Skeletal muscle satellite cell (primary cell): ENCODE data around the gene ZNF609.

Experiments
- H3K27me3 ChIP-seq: 2 replicates; pipeline ENCODE4 v1.7.0; 2013; ENCODE audit warnings: low read length; ENCODE audit not compliant: control insufficient read depth, insufficient read depth
- H3K36me3 ChIP-seq: 2 replicates; pipeline ENCODE4 v1.7.0; 2013; ENCODE audit warnings: mild to moderate bottlenecking, control low read depth, low read length; ENCODE audit not compliant: insufficient read depth
- H3K4me1 ChIP-seq: 2 replicates; pipeline ENCODE4 v1.7.0; 2013; ENCODE audit warnings: low read length; ENCODE audit not compliant: control insufficient read depth, insufficient read depth
- H3K4me2 ChIP-seq: 2 replicates; pipeline ENCODE4 v1.7.0; 2013; ENCODE audit warnings: mild to moderate bottlenecking, low read length
- H3K4me3 ChIP-seq: 2 replicates; pipeline ENCODE4 v1.7.0; 2013; ENCODE audit warnings: low read length
- H3K9ac ChIP-seq: 2 replicates; pipeline ENCODE4 v1.7.0; 2013; ENCODE audit warnings: mild to moderate bottlenecking, low read depth, low read length, moderate library complexity
- H3K9me3 ChIP-seq: replicated peaks from 2 replicates; pipeline ENCODE4 v1.7.0; 2013; ENCODE audit warnings: mild to moderate bottlenecking, control low read depth, low read length

ZNF609 gene

DNA sequence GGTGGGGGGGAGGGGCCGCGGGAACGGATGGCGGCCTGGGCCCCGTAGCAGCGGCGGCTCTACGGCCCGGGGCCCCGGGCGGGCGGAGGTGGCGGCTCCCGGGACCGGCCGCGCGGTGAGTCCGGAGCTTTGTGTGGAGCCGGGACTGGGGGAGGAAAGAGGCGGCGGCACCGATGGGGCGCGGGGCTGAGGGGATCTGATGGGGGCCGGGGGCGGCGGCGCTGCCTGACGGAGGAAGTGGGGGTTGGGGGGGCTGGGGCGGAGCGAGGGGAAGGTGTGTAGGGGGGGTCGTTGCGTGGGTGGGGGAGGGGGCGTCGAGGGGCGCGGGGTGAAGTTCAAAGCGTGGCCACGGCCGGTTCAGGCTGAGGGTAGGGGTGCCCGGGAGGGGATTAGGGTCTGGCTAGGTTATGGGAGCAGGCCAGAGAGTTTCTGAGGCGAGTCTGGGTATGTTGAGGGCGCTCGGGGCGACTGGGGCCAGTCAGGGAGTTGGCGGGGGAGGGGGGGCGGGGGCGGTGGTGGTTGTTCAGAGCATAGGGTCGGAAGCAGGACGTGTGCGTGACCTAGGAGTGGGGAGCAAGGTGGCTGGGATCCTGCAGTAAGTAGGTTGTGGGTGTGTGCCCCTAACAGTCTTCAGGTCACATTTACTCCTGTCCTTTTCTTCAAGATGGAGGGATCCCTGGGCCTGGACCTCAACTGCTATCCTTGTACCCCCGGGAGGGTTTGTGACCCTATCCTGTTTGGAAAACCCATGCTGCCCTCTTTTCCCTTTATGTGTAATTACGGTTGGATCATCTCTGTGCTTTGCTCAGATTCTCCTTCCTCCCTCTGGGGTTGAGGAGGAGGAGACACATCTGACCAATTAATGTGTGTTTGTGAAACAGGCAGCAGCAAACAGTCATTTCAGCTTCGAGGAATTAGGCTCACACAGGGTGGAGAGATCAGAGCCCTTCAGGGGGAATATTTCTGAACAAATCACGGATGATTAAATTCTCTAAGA lies 644 bp downstream of the ZNF609 start:
- no peaks in the 10 kb centered on the region for H3K27me3 ChIP-seq
- no peaks in the 10 kb centered on the region for H3K9me3 ChIP-seq
- H3K4me2 ChIP-seq: peak overlapping the region; percentile 83
- peaks cover 5% of the 10 kb centered on the region for H3K36me3 ChIP-seq
- peak overlapping the region; percentile 84 for H3K4me3 ChIP-seq
- peak overlapping the region; percentile 68 for H3K9ac ChIP-seq
- peaks cover 28% of the 10 kb centered on the region for H3K4me1 ChIP-seq

- peaks cover 5% of the 10 kb centered on the region for H3K36me3 ChIP-seq
- H3K9me3 ChIP-seq: no peaks in the 10 kb centered on the region
- peak overlapping the region; percentile 84 for H3K4me3 ChIP-seq
- H3K4me1 ChIP-seq: peaks cover 28% of the 10 kb centered on the region
- H3K4me2 ChIP-seq: peak overlapping the region; percentile 83
- H3K9ac ChIP-seq: peak overlapping the region; percentile 68
- H3K27me3 ChIP-seq: no peaks in the 10 kb centered on the region
Measured at GRCh38 chr15:64461721-64462162, 1.4 kb downstream of the ZNF609 start.

- H3K4me3 ChIP-seq: peak overlapping the region; percentile 84
- peaks cover 28% of the 10 kb centered on the region for H3K4me1 ChIP-seq
- no peak overlapping the region for H3K9ac ChIP-seq
Measured at GRCh38 chr15:64462492-64462891, 2.1 kb downstream of the ZNF609 start.

GRCh38 chr15:64464276-64465005 lies 4.1 kb downstream of the ZNF609 start:
- Histone ChIP-seq H3K9me3 (no peaks in the 10 kb centered on the region), H3K27me3 (no peaks in the 10 kb centered on the region), H3K4me2 (no peak overlapping the region), H3K4me1 (peaks cover 27% of the 10 kb centered on the region), H3K36me3 (no peaks in the 10 kb centered on the region), H3K4me3 (no peak overlapping the region), H3K9ac (no peak overlapping the region)

More at GRCh38 chr15:64462492-64462891, 2.1 kb downstream of the ZNF609 start:
- Histone ChIP-seq H3K27me3 (no peaks in the 10 kb centered on the region), H3K4me2 (peak overlapping the region; percentile 83), H3K9me3 (no peaks in the 10 kb centered on the region), H3K36me3 (peaks cover 5% of the 10 kb centered on the region)

DNA sequence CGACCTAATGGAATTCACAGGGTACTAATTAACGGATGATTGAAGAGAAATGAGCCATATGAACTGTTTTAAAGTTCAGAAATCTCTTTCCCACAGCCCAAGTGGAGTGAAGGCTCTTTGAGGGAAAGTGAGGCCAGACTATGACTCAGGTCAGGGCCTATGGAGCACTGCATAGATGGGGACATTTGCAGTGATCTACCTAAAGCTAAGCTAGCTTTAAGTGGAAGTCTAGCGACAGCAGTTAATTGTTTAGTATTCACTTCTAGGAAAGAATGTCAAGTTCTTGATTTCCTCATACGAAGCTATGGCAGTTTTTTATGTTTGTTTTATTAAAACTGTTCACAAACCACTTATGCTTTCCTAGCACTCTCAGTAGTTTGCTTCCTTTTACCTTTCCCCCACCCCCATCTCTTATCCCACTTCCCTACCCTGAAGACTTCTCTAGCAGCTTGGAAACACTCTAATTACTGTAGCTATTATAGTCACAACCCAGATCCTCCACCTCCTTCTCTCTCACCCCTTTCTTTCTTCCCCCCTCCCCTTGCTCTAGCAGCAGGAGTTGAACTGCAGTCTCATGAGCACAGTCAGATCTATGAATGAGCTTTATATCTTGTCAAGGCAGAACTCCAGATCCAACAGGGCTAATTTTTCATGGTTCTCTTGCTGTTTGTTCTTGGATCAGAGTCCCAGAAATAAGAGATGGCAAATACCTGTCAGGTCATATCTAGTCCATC lies 6.2 kb downstream of the ZNF609 start:
- Histone ChIP-seq H3K4me1 (peaks cover 19% of the 10 kb centered on the region), H3K9me3 (no peaks in the 10 kb centered on the region), H3K27me3 (no peaks in the 10 kb centered on the region), H3K36me3 (peaks cover 5% of the 10 kb centered on the region), H3K4me2 (no peak overlapping the region), H3K9ac (no peak overlapping the region), H3K4me3 (no peak overlapping the region)

DNA sequence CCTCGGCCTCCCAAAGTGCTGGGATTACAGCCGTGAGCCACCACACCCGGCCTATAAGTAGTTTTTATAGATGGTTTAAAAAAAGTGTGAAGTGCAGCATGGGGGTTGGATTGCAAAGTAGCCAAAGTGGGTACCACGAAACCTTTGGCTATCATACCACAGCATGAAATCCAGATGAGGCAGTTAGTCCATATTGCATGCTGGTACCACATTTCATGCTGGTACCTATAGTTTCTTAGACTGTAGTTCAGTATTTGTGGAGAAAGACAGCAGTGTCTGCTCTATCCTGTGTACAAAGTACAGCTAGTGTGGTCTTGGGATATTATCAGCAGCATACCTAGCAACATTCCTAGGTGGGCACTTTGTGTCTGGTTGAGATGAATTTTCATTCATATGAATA lies 11.8 kb downstream of the ZNF609 start:
- no peaks in the 10 kb centered on the region for H3K9me3 ChIP-seq

GRCh38 chr15:64474846-64475245 lies 14.5 kb downstream of the ZNF609 start:
- Histone ChIP-seq H3K9me3 (no peaks in the 10 kb centered on the region), H3K9ac (no peak overlapping the region), H3K4me3 (no peak overlapping the region), H3K36me3 (peaks cover 5% of the 10 kb centered on the region), H3K27me3 (no peaks in the 10 kb centered on the region), H3K4me1 (no peaks in the 10 kb centered on the region), H3K4me2 (no peak overlapping the region)

More for the DNA sequence above, 11.8 kb downstream of the ZNF609 start:
- no peak overlapping the region for H3K4me2 ChIP-seq
- H3K4me1 ChIP-seq: no peaks in the 10 kb centered on the region
- H3K4me3 ChIP-seq: no peak overlapping the region
- H3K27me3 ChIP-seq: no peaks in the 10 kb centered on the region
- H3K9ac ChIP-seq: no peak overlapping the region
- peaks cover 5% of the 10 kb centered on the region for H3K36me3 ChIP-seq

- no peak overlapping the region for H3K9ac ChIP-seq
- no peak overlapping the region for H3K4me3 ChIP-seq
Measured at GRCh38 chr15:64476550-64476949, 16.2 kb downstream of the ZNF609 start.

GRCh38 chr15:64478863-64479262 lies 18.5 kb downstream of the ZNF609 start:
- H3K4me1 ChIP-seq: no peaks in the 10 kb centered on the region
- no peak overlapping the region for H3K4me2 ChIP-seq
- no peak overlapping the region for H3K4me3 ChIP-seq
- H3K36me3 ChIP-seq: no peaks in the 10 kb centered on the region
- H3K9me3 ChIP-seq: no peaks in the 10 kb centered on the region
- H3K27me3 ChIP-seq: no peaks in the 10 kb centered on the region
- no peak overlapping the region for H3K9ac ChIP-seq

More at GRCh38 chr15:64476550-64476949, 16.2 kb downstream of the ZNF609 start:
- H3K9me3 ChIP-seq: no peaks in the 10 kb centered on the region
- H3K27me3 ChIP-seq: no peaks in the 10 kb centered on the region
- H3K36me3 ChIP-seq: no peaks in the 10 kb centered on the region
- no peaks in the 10 kb centered on the region for H3K4me1 ChIP-seq
- no peak overlapping the region for H3K4me2 ChIP-seq

DNA sequence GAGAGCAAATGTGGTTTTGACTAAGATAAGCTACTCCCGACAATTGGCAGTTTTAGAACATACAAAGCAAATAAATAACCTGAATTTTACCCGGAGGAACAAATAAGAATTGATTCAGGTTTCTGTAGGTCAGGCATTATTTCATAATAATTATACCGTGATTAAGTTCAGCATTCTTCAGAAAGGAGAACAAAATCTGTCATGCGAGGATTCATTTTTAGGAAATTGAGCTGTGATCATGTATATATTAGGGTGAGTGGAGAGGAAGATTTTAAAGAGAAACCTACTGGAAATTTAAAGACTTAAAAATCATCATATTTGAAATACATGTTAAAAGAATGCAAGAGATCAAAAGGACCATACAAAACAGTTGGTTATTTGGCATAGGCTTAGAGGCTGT lies 20.5 kb downstream of the ZNF609 start:
- H3K9me3 ChIP-seq: no peaks in the 10 kb centered on the region
- H3K4me3 ChIP-seq: no peak overlapping the region
- no peak overlapping the region for H3K4me2 ChIP-seq
- H3K4me1 ChIP-seq: no peaks in the 10 kb centered on the region
- H3K9ac ChIP-seq: no peak overlapping the region
- H3K27me3 ChIP-seq: no peaks in the 10 kb centered on the region
- no peaks in the 10 kb centered on the region for H3K36me3 ChIP-seq

DNA sequence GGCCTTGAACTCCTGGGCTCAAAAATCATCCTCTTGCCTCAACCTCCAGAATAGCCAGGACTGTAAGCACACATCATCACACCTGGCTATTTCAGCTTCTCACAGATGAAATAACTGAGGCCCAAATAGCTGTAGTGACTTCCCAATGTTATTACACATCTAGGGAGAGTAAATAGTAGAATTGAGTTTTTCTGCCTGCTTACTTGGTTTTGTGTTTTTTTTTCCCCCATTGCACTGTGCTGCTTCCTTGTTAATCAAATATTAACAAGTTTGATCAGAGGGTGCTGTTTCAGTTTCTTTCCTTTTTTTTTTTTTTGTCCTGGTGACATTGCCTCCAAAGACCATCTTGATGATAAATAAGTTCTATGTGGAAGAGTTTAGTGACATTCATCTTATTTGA lies 23.4 kb downstream of the ZNF609 start:
- no peaks in the 10 kb centered on the region for H3K4me1 ChIP-seq
- no peak overlapping the region for H3K4me3 ChIP-seq
- no peak overlapping the region for H3K4me2 ChIP-seq

More for the DNA sequence above, 23.4 kb downstream of the ZNF609 start:
- no peaks in the 10 kb centered on the region for H3K27me3 ChIP-seq
- H3K9me3 ChIP-seq: no peaks in the 10 kb centered on the region
- H3K36me3 ChIP-seq: no peaks in the 10 kb centered on the region
- no peak overlapping the region for H3K9ac ChIP-seq
